Neural cell (in vitro differentiated cells): Measurements from ENCODE around the gene CPB2. TPM values are rescaled to one million over a fixed set of nuclear protein-coding genes. Genes with fewer than 3 reads are reported as not detected.

Experiments used
- H2AFZ ChIP-seq: fragments of 200-600, 300-800 bp; sonication (generic), shearing (Covaris generic); 2 replicates; pipeline ENCODE4 v1.6.0; 2014; ENCODE audit warnings: low read depth, mild to moderate bottlenecking, antibody characterized with exemption, low read length, moderate library complexity
- H3F3A ChIP-seq: fragments of 200-600 bp; shearing (Covaris generic); 2 replicates; pipeline ENCODE4 v1.6.1; 2016; ENCODE audit warnings: mild to moderate bottlenecking, moderate library complexity, mixed read lengths, antibody characterized with exemption, low read length; ENCODE audit not compliant: insufficient read depth, poor library complexity, severe bottlenecking
- H3K27ac ChIP-seq: fragments of 200-600, 300-800 bp; sonication (generic), shearing (Covaris generic); 2 replicates; pipeline ENCODE4 v1.5.1; 2014; ENCODE audit warnings: mild to moderate bottlenecking, low read length, moderate library complexity
- H3K27me3 ChIP-seq: fragments of 300-800, 200-600 bp; sonication (generic), shearing (Covaris generic); 2 replicates; pipeline ENCODE4 v1.6.0; 2014; ENCODE audit warnings: mild to moderate bottlenecking, low read depth, low read length, moderate library complexity; ENCODE audit not compliant: insufficient read depth
- H3K36me3 ChIP-seq: fragments of 300-800, 200-600 bp; sonication (generic), shearing (Covaris generic); 2 replicates; pipeline ENCODE4 v1.5.1; 2014; ENCODE audit warnings: mild to moderate bottlenecking, antibody characterized with exemption, low read length, moderate library complexity; ENCODE audit not compliant: insufficient read depth
- H3K4me2 ChIP-seq: fragments of 300-800, 200-600 bp; sonication (generic), shearing (Covaris generic); 2 replicates; pipeline ENCODE4 v1.6.0; 2014; ENCODE audit warnings: mild to moderate bottlenecking, low read length
- H3K4me3 ChIP-seq: fragments of 300-800, 200-600 bp; sonication (generic), shearing (Covaris generic); 2 replicates; pipeline ENCODE4 v1.5.1; 2014; ENCODE audit warnings: mild to moderate bottlenecking, low read length, moderate library complexity
- H3K79me2 ChIP-seq: fragments of 200-600 bp; shearing (Covaris generic); replicated peaks from 2 replicates; pipeline ENCODE4 v1.6.0; 2014; ENCODE audit warnings: mild to moderate bottlenecking, low read length, moderate library complexity; ENCODE audit not compliant: insufficient read depth
- H3K9ac ChIP-seq: fragments of 300-800, 200-600 bp; sonication (generic), shearing (Covaris generic); 2 replicates; pipeline ENCODE4 v1.6.1; 2016; ENCODE audit warnings: mild to moderate bottlenecking, low read length, mixed read lengths
- H3K9me2 ChIP-seq: fragments of 200-600 bp; shearing (Covaris generic); 2 replicates; pipeline ENCODE4 v1.6.1; 2016; ENCODE audit warnings: mild to moderate bottlenecking, low read length, mixed read lengths; ENCODE audit not compliant: insufficient read depth
- H3K9me3 ChIP-seq: fragments of 200-600, 300-800 bp; sonication (generic), shearing (Covaris generic); 2 replicates; pipeline ENCODE4 v1.6.1; 2016; ENCODE audit warnings: mild to moderate bottlenecking, mixed run types, low read length, moderate library complexity, mixed read lengths
- H4K20me1 ChIP-seq: fragments of 200-600 bp; shearing (Covaris generic); 2 replicates; pipeline ENCODE4 v1.6.1; 2016; ENCODE audit warnings: mild to moderate bottlenecking, mixed run types; ENCODE audit not compliant: insufficient read depth
- EP300 ChIP-seq: fragments of 450-650 bp; conservative IDR thresholded peaks from 2 replicates; pipeline ENCODE4 v1.6.1; 2014; ENCODE audit warnings: antibody characterized with exemption, mild to moderate bottlenecking, moderate library complexity; ENCODE audit not compliant: poor library complexity, severe bottlenecking
- EZH2 ChIP-seq: fragments of 200-600, 300-800 bp; shearing (Covaris generic), sonication (generic); IDR thresholded peaks from 2 replicates; pipeline ENCODE4 v1.6.1; 2014; ENCODE audit warnings: antibody characterized with exemption, low read length, borderline replicate concordance, mild to moderate bottlenecking; ENCODE audit not compliant: insufficient read depth, poor library complexity, severe bottlenecking
- MXI1 ChIP-seq: fragments of 450-650 bp; conservative IDR thresholded peaks from 2 replicates; pipeline ENCODE4 v1.6.1; 2014; ENCODE audit warnings: antibody characterized with exemption, mild to moderate bottlenecking; ENCODE audit not compliant: poor library complexity, severe bottlenecking
- POLR2AphosphoS5 ChIP-seq: IDR thresholded peaks from 2 replicates; pipeline ENCODE4 v1.6.1; 2012
- RAD21 ChIP-seq: fragments of 450-650 bp; conservative IDR thresholded peaks from 2 replicates; pipeline ENCODE4 v1.6.1; 2014; ENCODE audit warnings: antibody characterized with exemption, mild to moderate bottlenecking, moderate library complexity
- REST ChIP-seq: IDR thresholded peaks from 2 replicates; pipeline ENCODE4 v1.6.1; 2012; ENCODE audit warnings: borderline replicate concordance
- SMC3 ChIP-seq: fragments of 450-650 bp; conservative IDR thresholded peaks from 2 replicates; pipeline ENCODE4 v1.6.1; 2014; ENCODE audit warnings: antibody characterized with exemption, mild to moderate bottlenecking, moderate library complexity; ENCODE audit not compliant: poor library complexity
- TAF1 ChIP-seq: IDR thresholded peaks from 2 replicates; pipeline ENCODE4 v1.6.1; 2012; ENCODE audit warnings: low read depth
- polyA plus RNA-seq: library from polyadenylated mRNA; depleted of rRNA; stranded (reverse); fragments of >200 nt; gene quantifications from 2 replicates; pipeline ENCODE4 v1.2.3, GENCODE V29; 2014
- TF ChIP-seq, protein P1 (sequence below): fragments of 450-650 bp; IDR thresholded peaks from 2 replicates; pipeline ENCODE4 v1.5.1; 2014; ENCODE audit warnings: antibody characterized with exemption, mild to moderate bottlenecking, moderate library complexity; ENCODE audit not compliant: poor library complexity, severe bottlenecking

Gene CPB2
- polyA plus RNA-seq, 1 donor from 2014 or later = not detected

- no peaks in the 10 kb centered on the region for H3K27me3 ChIP-seq
- no peak overlapping the region for H3K4me2 ChIP-seq
- H3K79me2 ChIP-seq = no peaks in the 10 kb centered on the region
- no peaks in the 10 kb centered on the region for H3F3A ChIP-seq
- H2AFZ ChIP-seq = no peak overlapping the region
- H3K9me3 ChIP-seq = no peaks in the 10 kb centered on the region
- no peaks in the 10 kb centered on the region for H3K9me2 ChIP-seq
- H3K9ac ChIP-seq = no peak overlapping the region
- TF ChIP-seq SMC3 (no peak), POLR2AphosphoS5 (no peak), EP300 (no peak), RAD21 (no peak), TAF1 (no peak), REST (no peak), MXI1 (no peak), EZH2 (no peak)
- TF ChIP-seq, protein P1, sequence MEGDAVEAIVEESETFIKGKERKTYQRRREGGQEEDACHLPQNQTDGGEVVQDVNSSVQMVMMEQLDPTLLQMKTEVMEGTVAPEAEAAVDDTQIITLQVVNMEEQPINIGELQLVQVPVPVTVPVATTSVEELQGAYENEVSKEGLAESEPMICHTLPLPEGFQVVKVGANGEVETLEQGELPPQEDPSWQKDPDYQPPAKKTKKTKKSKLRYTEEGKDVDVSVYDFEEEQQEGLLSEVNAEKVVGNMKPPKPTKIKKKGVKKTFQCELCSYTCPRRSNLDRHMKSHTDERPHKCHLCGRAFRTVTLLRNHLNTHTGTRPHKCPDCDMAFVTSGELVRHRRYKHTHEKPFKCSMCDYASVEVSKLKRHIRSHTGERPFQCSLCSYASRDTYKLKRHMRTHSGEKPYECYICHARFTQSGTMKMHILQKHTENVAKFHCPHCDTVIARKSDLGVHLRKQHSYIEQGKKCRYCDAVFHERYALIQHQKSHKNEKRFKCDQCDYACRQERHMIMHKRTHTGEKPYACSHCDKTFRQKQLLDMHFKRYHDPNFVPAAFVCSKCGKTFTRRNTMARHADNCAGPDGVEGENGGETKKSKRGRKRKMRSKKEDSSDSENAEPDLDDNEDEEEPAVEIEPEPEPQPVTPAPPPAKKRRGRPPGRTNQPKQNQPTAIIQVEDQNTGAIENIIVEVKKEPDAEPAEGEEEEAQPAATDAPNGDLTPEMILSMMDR = no peak
- no peaks in the 10 kb centered on the region for H4K20me1 ChIP-seq
- H3K36me3 ChIP-seq = no peaks in the 10 kb centered on the region
- H3K27ac ChIP-seq = no peak overlapping the region
- H3K4me3 ChIP-seq = no peak overlapping the region
Observed at GRCh38 chr13:46129124-46129523, 24.3 kb upstream of the CPB2 start.

GRCh38 chr13:46127358-46128023 lies 22.7 kb upstream of the CPB2 start:
- Histone ChIP-seq H3K79me2 (no peaks in the 10 kb centered on the region), H3K9me2 (no peaks in the 10 kb centered on the region), H3K9me3 (no peaks in the 10 kb centered on the region), H3K9ac (no peak overlapping the region), H3K4me2 (no peak overlapping the region), H3K27me3 (no peaks in the 10 kb centered on the region), H3F3A (no peaks in the 10 kb centered on the region), H4K20me1 (no peaks in the 10 kb centered on the region), H3K36me3 (no peaks in the 10 kb centered on the region), H3K4me3 (no peak overlapping the region), H3K27ac (no peak overlapping the region), H2AFZ (no peak overlapping the region)
- no peak for TF ChIP-seq EZH2
- TF ChIP-seq REST = no peak
- TF ChIP-seq, protein P1 = no peak
- TF ChIP-seq TAF1 = no peak
- no peak for TF ChIP-seq POLR2AphosphoS5
- TF ChIP-seq MXI1 = no peak
- no peak for TF ChIP-seq SMC3
- TF ChIP-seq EP300 = no peak
- TF ChIP-seq RAD21 = no peak
